NAMALWA (cell line): ENCODE data around the gene MTMR4.
A peak's percentile ranks its signal among the peaks of the same experiment; 100 is the strongest.
"Not testable (repeated sequence)": the region's sequence is repeated elsewhere in the genome, so short reads cannot be mapped to it uniquely, and the experiment has no call there.

ENCODE experiments used
- DNase-seq: peaks from one replicate; pipeline ENCODE4 v3.0.0-alpha.2; 2015; ENCODE audit warnings: low spot score

Gene MTMR4

DNA sequence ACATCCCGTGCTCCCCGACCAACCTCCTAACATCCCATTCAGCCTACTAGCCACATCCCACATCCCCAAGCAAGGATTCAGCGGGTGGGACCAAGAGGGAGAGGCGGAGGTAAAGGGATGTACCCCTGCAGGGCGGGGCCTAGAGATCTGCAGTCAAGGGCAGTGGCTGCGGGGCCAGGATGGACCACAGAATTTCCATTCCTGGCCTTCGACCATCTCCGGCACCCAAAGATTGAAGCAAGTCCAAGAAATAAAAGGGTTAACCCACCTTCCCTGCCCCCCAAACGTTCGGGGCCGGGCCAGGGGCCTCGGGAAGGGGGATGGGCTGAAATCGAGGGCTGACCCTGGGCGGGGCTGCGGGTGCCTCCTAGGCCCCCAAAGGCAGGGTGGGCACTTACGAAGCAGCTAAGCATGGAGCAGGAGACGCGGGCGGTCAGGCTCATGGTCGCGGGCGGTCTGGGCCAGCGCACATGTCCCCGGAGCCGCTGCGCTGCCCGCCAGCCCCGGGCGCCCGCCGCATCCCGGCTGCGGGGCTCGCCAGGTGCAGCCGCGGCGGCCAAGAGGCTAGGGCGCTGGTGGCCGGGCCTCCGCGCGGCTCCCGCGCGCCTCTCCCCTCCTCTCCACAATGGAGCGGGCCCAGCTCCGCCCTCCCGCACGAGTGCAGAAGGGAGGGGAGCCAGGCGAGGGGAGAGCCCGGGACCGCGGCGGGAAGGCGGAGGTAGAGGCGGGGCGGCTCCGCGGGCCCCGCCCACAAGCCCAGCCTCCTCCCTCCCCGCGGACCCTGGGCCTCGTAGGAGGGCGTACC is at the start of gene MTMR4:
MTMR4 (minus strand) TSS at position 674 of the 805 bp plus-strand sequence; CDS start at position 443, 231 bp downstream.
- DNase-seq, result peak; percentile 83

DNA sequence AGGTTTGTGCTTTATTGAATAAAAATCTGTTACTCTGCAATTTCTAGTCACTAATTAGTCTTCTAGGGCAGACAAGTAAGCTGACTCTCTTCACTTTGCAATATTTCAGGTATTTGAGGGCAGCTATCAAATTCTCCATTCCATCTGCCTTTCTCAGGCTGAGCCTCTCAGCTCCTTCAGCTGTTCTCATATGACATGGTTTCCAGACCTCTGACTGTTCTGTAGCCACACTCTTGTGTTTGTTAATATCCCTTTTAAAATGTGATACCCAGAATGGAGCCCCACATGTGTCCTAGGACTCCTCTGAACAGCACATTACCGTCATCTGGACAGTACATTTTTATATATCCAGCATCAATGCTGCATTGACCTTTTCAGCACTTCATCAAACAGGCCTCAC is 46.1 kb upstream of the MTMR4 start:
- DNase-seq, result no peak

DNA sequence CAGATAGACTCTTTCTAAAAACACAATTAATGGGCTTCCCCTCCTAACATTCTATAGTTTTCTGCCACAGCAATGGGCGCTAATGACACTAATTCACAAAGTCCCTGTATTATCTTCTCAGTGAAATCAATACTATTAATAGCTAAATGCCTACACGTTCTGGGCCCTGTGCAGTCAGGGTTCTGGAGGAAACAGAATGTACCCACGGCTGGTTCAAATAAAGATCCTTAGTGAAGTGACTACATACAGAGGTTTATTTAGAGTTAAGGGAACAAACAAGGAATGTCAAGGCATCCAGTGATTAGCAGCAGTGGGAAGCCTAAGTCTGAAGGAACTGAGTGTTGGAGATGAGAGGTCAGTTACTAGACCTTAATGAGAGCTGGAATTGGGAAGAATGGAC is 43.5 kb upstream of the MTMR4 start:
- no peak for DNase-seq

DNA sequence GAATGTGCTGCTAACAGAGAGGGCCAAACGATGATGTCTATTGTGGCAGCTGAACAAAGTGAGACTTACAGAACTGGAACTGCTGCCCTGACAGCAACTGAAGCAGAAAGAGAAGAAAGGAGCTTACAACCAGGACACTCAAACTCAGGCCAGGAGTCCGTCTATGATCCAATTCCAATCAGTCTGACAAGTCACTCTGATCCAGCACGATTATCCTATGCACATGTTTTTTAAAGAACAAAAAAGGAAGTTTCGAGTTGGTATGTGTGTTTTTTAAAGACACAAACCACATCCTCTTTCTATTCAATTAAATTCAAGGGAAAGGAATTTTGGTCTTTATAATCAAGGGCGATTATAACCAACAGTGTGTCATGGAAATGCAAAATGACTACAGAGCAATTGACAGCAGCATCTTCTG is 42.4 kb upstream of the MTMR4 start:
- peak; percentile 34 for DNase-seq

DNA sequence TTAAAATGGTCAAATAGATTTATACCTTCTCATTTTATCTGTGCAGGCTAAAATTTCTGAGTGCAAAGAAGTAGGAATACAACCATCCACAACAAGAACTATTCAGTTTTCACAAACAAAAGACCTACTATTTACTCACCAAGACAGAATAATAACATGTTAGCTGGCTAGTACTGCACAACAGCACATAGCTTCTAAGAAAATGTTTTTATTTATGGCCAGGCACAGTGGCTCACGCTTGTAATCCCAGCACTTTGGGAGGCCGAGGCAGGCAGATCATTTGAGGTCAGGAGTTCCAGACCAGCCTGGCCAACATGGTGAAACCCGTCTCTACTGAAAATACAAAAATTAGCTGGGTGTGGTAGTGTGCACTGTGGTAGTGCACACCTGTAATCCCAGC is 40.7 kb upstream of the MTMR4 start:
- not testable (repeated sequence) for DNase-seq

DNA sequence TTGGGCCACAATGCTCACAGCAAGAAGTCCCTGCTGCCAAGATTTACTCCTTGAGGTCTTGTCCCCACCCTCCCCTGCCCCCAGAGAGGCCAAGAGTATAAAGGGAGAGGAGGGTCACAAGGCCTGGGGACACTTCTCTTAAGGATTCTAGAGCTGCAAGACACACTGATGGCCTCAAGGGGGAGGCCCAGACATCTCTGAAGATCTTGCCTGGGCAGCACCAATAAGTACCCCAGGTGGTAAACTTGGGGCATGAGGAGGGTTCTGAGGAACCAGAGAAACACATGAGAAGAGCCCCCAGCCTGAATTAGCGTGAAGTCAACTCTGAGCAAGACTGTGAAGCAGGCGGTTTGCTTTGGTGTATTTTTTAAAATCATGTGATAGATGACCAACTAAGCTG is 26.8 kb upstream of the MTMR4 start:
- DNase-seq, result peak; percentile 62

DNA sequence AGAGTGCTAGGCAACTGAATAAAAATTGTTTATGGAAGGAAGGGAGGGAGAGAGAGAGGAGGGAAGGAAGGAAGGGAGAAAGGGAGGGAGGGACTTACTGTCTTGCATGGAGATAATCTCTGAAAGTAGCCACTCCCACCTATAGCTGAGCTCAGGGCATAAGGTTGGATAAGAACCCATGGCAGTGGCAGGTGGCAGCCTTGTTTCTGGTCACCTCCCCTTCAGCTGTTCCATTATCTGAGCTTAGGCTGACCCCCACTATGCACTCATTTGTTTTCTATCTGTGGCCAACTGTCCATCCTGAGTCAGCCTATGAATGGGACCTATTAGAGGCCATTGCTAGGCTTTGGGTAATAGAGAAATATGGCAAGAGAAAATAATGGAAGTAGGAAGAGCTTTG is 25.3 kb upstream of the MTMR4 start:
- no peak for DNase-seq

DNA sequence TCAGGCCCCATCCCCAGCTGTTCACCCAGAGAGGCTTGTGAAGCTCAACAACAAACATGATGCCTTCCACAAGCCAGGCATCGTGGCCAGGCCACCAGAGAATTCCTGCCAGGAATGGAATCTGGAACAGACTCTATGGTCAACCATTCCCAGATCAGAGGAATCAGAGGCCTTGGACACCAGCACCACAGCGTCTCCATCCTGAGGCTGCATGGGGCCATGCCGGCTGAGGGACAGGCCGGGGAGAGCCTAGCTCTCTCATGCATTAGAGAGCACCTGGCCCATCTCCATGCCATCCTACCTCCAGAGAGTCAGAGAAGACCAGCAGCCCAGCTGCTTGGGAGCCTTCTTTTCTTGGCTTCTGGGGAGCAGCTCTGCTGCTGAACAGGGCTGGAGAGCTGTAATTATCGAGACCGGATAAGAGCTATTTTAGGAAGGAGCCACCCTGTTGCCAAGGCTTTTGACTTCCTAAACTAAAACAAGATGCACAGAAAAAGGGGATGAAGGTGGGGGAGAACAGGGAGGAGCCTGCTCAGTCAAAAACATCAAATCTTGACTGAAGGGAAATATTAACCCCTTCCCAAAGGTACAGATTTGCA is 24.5 kb upstream of the MTMR4 start:
- no peak for DNase-seq

DNA sequence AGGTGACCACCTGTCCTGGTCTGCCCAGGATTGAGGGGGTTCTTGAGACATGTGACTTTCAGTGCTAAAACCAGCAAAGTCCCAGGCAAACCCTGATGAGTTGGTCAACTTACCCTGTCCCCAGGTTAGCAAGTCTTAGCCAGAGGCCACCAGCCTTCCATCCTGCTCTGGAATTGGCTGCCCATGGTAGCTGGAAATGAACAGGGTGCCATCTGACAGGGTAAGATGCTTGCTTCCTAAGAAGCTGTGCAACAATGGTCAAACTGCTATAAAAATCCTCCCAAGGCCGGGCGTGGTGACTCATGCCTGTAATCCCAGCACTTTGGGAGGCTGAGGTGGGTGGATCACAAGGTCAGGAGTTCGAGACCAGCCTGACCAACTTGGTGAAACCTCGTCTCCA is 22.8 kb upstream of the MTMR4 start:
- no peak for DNase-seq

DNA sequence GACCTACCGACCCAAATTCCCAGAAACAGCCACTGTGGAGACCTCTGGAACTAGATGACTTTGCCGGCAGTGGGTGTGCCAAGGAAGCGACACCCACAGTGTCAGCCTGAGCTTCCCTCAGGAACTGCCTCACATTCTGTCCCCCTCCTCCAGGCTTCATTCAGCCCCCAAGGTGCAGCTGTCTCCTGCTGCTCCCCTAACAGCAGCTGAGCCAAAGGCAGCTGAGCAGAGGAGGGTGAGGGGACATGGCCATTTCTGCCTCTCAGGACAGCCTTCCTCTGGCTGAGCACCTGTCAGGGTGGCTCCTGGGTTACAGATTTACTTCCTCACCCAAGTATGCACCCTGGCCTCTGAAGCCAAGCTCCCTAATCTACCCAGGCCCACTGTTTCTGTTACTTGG is 22.1 kb upstream of the MTMR4 start:
- DNase-seq, result no peak

DNA sequence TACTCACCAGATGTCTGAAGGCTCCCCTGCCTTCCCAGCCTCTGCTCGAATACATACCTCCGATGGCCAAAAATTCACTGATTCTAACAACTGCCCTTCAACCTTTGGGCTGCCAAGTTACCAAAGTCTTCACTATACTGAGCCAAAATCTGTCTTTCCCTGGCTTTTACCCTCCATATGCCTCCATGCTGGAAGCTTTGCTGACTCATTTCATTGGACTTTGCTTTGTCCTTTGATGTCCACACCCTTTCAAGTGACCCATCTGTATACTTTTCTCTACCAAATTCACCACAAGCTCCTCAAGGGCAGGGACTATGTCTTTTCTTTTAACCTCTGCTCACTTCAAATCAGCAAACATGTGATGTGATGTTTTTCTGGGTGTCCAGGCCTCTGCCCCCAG is 21.0 kb upstream of the MTMR4 start:
- no peak for DNase-seq

DNA sequence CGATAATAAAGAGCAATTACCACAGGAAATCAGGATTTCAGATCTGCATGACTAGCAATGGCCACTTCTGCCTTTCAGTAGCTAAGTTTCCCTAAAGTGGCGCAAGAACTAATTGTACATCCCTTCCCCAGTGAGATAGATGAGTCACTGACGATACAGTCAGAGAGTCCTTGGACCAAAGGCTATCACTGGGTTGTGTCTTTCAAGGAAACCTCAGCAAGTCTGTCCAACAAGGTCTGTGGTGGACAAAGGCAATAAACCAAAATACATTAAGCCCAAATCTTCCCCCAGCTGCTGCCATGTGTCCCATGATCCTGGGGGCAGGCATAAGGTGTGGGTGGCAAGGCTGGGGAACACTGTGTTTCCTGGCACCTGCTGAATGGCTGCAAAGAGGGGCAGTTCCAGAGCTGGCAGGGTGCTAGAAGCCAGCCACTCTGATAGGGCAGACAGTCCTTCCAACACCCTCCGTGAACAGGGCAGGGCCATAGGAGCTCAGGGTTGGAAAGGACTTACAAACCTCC is 20.5 kb upstream of the MTMR4 start:
- no peak for DNase-seq

DNA sequence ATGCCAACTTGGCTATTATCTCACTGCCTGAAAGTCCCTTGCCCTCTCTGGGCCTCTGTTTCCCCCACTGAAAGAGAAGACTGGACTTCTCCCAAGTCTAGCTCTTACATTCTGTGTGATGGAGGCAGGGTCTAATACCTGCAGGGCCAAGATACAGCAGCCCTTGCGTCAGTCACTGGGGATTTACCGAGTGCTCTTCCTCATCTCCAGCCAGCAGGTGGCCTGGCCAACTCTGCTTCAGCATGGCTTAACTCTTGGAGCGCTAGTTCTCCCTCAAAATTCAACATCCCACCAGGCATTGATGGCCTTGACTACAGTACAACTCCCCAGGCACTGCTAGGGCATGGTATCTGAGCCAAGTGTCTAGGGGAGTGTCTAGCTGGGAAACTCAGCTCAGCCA is 19.9 kb upstream of the MTMR4 start:
- no peak for DNase-seq

DNA sequence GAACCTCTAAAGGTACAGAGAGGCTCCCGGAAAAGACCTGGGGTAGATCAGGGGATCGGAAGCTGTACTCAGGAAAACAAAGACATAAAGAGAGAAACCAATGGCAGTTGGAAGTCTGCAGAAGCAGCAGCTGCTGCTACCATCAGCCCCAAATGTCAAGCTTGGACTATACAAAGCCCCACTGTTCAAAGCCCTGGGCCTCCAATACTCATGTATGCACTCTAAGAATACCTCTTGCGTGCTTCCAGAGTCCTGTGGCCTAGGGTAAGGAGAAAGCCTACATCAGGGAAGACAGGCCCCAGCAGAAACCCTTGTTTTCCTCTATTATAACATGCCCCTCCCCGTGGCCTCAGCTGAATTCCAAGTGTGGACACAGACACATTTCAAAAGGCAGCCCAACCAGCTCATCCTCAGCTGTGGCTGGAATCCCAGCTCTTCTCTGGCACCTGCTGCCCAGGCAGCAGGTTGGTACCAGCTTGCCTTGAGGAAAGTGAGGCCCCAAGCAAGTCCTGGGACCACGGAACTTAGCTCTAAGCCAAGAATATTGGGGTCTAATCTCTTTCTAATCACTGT is 19.3 kb upstream of the MTMR4 start:
- no peak for DNase-seq

DNA sequence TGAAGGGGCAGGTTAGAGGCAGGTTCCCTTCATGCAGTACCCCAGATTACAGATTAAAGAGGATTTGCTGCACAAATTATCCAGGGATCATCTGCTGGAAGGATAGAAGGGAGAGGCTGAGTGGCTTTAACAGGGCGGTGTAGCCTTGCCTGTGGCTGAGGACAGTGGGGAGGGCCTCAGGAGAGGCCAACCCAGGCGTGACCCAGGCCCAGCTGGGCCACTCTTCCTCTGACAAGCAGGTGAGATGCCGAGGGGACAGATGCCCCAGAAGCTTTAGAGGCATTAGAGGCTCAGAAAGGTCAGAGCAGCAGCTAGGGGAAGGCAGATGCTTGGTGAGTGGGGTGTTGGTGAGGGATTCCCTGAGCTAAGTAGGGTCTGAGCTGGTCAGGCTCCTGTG is 18.1 kb upstream of the MTMR4 start:
- no peak for DNase-seq

DNA sequence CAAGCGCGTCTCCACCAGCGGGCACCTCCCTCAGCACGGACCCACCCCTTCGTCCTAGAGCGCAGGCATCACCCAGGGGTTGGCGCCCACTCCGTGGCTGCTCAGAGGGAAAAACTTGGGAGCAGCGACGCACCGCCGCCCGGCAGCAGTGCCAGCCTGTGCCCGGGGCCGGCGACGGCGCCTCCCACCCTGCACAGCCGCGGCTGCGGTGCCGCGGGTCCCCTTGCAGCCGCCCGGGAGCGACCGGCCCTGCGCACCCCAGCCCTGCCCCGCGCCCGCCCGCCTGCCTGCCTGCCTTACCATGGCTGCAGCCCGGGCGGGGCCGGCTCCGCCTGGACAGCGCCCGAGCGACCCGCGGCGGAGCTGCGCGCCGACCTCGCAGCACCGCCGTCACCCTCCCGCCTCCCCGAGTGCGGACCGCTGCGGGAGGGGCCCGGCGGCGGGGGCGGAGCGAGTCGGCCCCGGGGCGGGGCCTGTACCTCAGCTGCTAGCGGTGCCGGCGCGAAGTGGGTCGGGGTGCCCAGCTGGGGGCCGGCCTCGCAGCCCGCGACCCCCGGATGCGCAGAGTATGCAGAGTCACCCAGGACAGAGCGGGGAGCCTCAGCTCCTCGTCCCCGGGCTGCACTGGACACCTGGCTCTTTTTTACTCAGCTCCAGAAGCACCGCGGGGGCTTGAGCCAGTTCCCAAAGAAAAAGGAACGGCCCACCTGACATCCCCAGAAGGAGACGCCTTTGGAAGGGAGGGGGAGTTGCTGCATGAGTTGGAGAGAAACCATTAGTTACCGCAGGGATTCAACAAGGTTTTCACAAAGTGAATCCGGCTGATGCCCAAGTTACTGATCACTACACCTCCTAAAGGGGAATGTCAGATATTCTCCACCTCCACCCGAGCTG is 17.5 kb upstream of the MTMR4 start:
- DNase-seq, result peak; percentile 57

DNA sequence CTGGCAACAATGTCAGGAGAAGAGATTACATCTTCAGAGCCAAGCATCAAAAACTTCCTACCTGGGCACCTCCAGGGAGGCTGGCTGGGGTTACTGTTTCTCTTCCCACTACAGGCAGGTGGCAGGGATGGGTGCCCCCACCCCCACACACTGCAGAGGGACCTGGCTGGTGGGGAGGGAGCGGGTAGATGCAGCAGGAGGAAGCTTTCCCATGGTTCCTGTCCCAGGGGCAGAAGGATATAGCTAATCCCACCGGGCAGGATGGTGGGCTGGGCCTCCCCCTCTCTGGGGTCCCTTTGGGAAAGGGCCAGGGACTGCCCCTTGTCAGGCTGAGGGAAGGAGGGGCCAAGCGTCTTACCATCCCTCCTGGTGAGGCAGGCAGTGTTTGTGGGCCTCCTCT is 16.7 kb upstream of the MTMR4 start:
- DNase-seq, result no peak

DNA sequence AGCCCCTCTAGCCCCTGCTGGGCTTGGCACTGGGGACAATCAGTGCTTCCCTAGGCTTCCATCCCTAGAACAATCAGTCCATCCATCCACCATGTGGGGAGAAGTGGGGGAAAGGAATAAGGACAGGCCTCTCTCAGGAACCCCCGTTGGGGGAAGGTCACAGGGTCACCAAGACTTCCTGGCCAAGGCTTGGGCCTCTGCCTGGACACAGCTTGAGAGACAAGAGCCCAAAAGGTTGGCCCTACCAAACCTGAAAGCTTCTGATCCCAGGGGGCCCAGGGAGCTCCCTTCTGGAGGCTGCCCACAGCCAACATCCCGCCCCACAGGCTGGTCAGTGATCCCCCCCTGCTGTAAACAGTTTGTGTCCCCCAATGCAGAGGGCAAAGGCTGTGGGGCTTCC is 16.2 kb upstream of the MTMR4 start:
- DNase-seq, result no peak

DNA sequence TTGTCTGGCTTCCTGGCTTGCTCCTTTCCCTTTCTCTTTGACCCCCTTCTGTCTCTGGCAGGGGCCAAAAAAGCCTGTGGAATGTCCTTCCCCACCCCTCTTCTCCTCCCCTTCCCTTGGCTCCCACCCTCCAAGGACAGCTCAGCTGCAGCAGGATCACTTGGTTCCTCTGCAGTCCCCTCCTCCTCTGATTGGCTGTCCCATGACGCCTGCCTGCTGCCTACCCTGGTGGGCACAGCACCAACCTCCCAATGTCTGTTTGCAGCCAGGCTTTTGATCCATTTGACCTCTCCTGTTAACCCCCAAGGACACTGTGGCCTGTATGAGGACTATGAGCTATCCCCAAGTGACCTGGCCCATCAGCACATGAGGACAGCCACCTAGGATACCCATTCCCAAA is 14.8 kb upstream of the MTMR4 start:
- no peak for DNase-seq

DNA sequence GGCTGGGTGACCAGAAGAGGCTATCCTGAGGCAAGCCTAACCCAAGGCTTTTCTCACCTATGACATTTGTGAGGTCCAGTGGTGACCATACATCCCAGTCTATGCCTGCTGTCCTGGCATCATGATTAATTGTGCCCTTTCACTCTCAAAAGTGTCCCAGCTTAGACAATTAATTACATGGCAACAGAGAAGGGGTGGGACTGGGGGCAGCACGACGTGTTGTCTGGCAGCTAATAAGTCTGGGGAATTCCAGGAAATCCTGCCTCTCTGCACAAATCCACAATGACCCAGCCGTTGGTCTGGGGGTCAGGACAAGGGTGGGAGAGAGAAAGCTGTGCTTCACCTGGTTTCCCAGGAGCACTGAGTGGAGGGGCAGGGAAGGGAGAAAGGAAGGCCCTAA is 14.0 kb upstream of the MTMR4 start:
- DNase-seq, result no peak

DNA sequence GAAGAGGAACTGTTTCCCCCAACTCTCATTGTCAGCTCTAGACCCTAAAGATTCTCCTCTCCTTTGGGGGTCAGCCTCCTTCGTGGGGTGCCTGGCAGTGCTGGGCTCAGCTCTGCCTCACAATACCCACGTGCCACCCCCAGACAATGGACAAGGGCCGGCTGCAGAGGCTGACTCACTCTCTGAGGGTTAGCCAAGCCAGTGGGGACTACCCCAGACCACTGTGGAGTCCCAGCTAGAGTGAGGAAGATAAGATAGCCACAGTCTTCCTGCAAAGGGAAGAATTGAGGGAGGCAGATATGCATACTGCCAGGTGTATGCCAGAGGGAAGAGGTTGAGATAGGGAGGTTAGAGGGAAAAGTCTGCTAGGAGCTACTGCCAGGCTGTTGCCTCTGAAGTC is 13.5 kb upstream of the MTMR4 start:
- no peak for DNase-seq

DNA sequence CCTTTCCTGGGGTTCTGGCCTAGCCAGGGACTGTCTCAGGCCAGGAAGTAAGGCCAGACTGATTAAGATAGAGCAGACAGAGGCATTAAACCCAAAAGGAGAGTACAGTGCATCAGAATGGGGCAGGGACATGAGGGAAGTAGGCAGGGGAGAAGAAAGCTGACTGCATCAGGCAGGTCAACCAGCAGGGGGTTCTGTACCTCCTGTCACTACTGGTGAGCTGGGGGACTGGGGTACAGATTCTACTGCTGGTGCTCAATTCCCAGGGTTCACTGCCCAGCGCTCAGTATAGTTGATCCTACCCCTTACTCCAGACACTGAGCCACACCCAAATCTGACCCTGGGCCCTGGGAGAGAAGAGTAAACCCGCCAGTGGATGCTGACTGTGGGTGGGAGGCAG is 12.9 kb upstream of the MTMR4 start:
- peak; percentile 52 for DNase-seq
